B cell (primary cell): ENCODE measurements around the gene AOPEP. TPM values are rescaled to one million over a fixed set of nuclear protein-coding genes. Genes with fewer than 3 reads are reported as not detected.
A peak's percentile ranks its signal among the peaks of the same experiment; 100 is the strongest.

ENCODE experiments used
- ATAC-seq: fragments of 200-7000 bp; cut with Tn5 transposase; one replicate; pipeline ENCODE4 v1.10.0; 2021; ENCODE audit warnings: low read depth, mild to moderate bottlenecking, moderate number of reproducible peaks, moderate library complexity
- CTCF ChIA-PET: fragments of 350-600 bp; sonication (Branson Sonifier 250); formaldehyde crosslinking; loops from one replicate; lab custom pipeline; 2021; ENCODE audit warnings: antibody characterized with exemption, inconsistent platforms; lab: Charles Lee
- POLR2A ChIA-PET: fragments of 350-600 bp; sonication (Branson Sonifier 250); formaldehyde crosslinking; loops from one replicate; lab custom pipeline; 2021; ENCODE audit warnings: antibody characterized with exemption; lab: Charles Lee
- DNase-seq: peaks from one replicate; pipeline ENCODE4 v3.0.0; 2013
- H2AFZ ChIP-seq: 2 replicates; pipeline ENCODE4 v1.6.1; 2012; ENCODE audit warnings: mild to moderate bottlenecking, low read depth, low read length; ENCODE audit not compliant: insufficient read depth, poor library complexity, severe bottlenecking
- H3K27ac ChIP-seq, 2 donors: 1 replicate in 1 of 2; 2 replicates in 1 of 2; pipeline ENCODE4 v1.5.1; 2012 to 2013; ENCODE audit warnings: low read length in 2 of 2, mild to moderate bottlenecking in 2 of 2, moderate library complexity in 1 of 2
- H3K27me3 ChIP-seq, 4 experiments: fragments of 200-600 bp in 1 of 4; sonication (generic) in 1 of 4; replicated peaks in 1 of 4; 1 replicate in 2 of 4; 2 replicates in 2 of 4; pipeline versions ENCODE4 v1.6.1 to v1.7.0; 2013 to 2016; ENCODE audit warnings: low read length in 3 of 4, mild to moderate bottlenecking in 2 of 4, mixed read lengths in 1 of 4, moderate library complexity in 1 of 4; ENCODE audit not compliant: insufficient read depth in 4 of 4, control insufficient read depth in 3 of 4; ENCODE audit errors: control extremely low read depth in 1 of 4
- H3K36me3 ChIP-seq, 2 experiments: replicated peaks in 1 of 2; 1 replicate in 1 of 2; 2 replicates in 1 of 2; pipeline versions ENCODE4 v1.6.1 to v1.7.1; 2013; ENCODE audit warnings: low read length in 1 of 2; ENCODE audit not compliant: insufficient read depth in 2 of 2, control insufficient read depth in 1 of 2; ENCODE audit errors: control extremely low read depth in 1 of 2, extremely low read depth in 1 of 2
- H3K4me1 ChIP-seq, 2 donors: fragments of 200-600 bp in 1 of 2; sonication (generic) in 1 of 2; 1 replicate in 1 of 2; 2 replicates in 1 of 2; pipeline versions ENCODE4 v1.5.1 to v1.6.1; 2013 to 2017; ENCODE audit warnings: low read length in 2 of 2; ENCODE audit not compliant: control insufficient read depth in 2 of 2, insufficient read depth in 2 of 2
- H3K4me2 ChIP-seq: replicated peaks from 2 replicates; pipeline ENCODE3; 2012; ENCODE audit warnings: mild to moderate bottlenecking, low read depth, low read length; ENCODE audit not compliant: poor library complexity, severe bottlenecking
- H3K4me3 ChIP-seq, 5 experiments: fragments of 200-600 bp in 1 of 5; sonication (generic) in 1 of 5; 1 replicate in 3 of 5; 2 replicates in 2 of 5; pipeline versions ENCODE4 v1.5.1 to v1.7.0; 2011 to 2016; ENCODE audit warnings: low read length in 4 of 5, mild to moderate bottlenecking in 4 of 5, low read depth in 2 of 5, control low read depth in 1 of 5, moderate library complexity in 1 of 5; ENCODE audit not compliant: insufficient read depth in 1 of 5; ENCODE audit errors: control extremely low read depth in 1 of 5, extremely low read depth in 1 of 5
- H3K79me2 ChIP-seq: fragments of 200-600 bp; sonication (generic); one replicate; pipeline ENCODE4 v1.6.0; 2016; ENCODE audit warnings: low read length; ENCODE audit not compliant: control insufficient read depth, insufficient read depth
- H3K9ac ChIP-seq: fragments of 200-600 bp; sonication (generic); 2 replicates; pipeline ENCODE4 v1.6.1; 2017; ENCODE audit warnings: mild to moderate bottlenecking, low read length, moderate library complexity
- H3K9me3 ChIP-seq, 3 donors: one replicate each; pipeline versions ENCODE4 v1.6.1 to v1.7.1; 2013; ENCODE audit warnings: low read length in 2 of 3; ENCODE audit not compliant: control insufficient read depth in 2 of 3, insufficient read depth in 1 of 3; ENCODE audit errors: control extremely low read depth in 1 of 3
- H4K20me1 ChIP-seq: 2 replicates; pipeline ENCODE4 v1.6.0; 2012; ENCODE audit warnings: mild to moderate bottlenecking, low read length; ENCODE audit not compliant: insufficient read depth, control insufficient read depth, poor library complexity, severe bottlenecking
- H3K27ac Mint-ChIP-seq: one replicate; pipeline ENCODE4 v1.8.0; 2021; ENCODE audit warnings: mixed read lengths
- H3K27me3 Mint-ChIP-seq: one replicate; pipeline ENCODE4 v1.8.0; 2021; ENCODE audit warnings: mixed read lengths
- H3K4me1 Mint-ChIP-seq: one replicate; pipeline ENCODE4 v1.8.0; 2021; ENCODE audit warnings: mixed read lengths
- H3K4me3 Mint-ChIP-seq: one replicate; pipeline ENCODE4 v1.8.0; 2021; ENCODE audit warnings: mixed read lengths
- H3K9me3 Mint-ChIP-seq: one replicate; pipeline ENCODE4 v1.8.0; 2022; ENCODE audit warnings: mixed read lengths; ENCODE audit not compliant: insufficient read depth
- CTCF ChIP-seq: fragments of 200-600 bp; IDR thresholded peaks from one replicate; pipeline ENCODE4 v1.8.0; 2022; ENCODE audit warnings: antibody characterized with exemption, mild to moderate bottlenecking
- EZH2 ChIP-seq: IDR thresholded peaks from 2 replicates; pipeline ENCODE4 v1.6.1; 2012; ENCODE audit warnings: borderline replicate concordance, low read depth, mild to moderate bottlenecking, moderate library complexity, low read length; ENCODE audit not compliant: insufficient read depth, poor library complexity, severe bottlenecking
- WGBS: methylation state at CpG from one replicate; pipeline ENCODE4 v1.1.5; 2013; ENCODE audit warnings: missing lambda C conversion rate; ENCODE audit not compliant: insufficient coverage; 5-methylcytosine and 5-hydroxymethylcytosine counted together
- intact Hi-C: fragments of 100-400 bp; cut with micrococcal nuclease; formaldehyde crosslinking; loops from one replicate; pipeline ENCODE4 v1.10.0; 2022
- polyA plus RNA-seq: library from polyadenylated mRNA; depleted of rRNA; stranded (reverse); fragments of >200 nt; gene quantifications from 2 replicates; pipeline ENCODE4 v1.2.3, GENCODE V29; 2012
- total RNA-seq, 2 donors: library from RNA; stranded (reverse); fragments of 120-200 nt in 1 of 2; gene quantifications; 1 replicate in 1 of 2; 2 replicates in 1 of 2; pipeline versions ENCODE4 v1.2.3 to v1.2.4, GENCODE V29; 2013 to 2022

The AOPEP gene
- total and polyA plus RNA-seq, 2 donors (not counting 1 experiment from before 2014, with no cell fraction given): 5.1 to 35.8 TPM

GRCh38 chr9:94887721-94888120 is 161.2 kb downstream of the AOPEP start:
- POLR2A ChIA-PET: no interaction called here
- peaks cover 0 to 6% (median 5%) of the 10 kb centered on the region in 3 donors for H3K9me3 ChIP-seq
- Mint-ChIP-seq H3K4me3 (no peak overlapping the region), H3K4me1 (peaks cover 13% of the 10 kb centered on the region), H3K27ac (peak overlapping the region; percentile 12), H3K27me3 (no peaks in the 10 kb centered on the region), H3K9me3 (peaks cover 9% of the 10 kb centered on the region)
- no peak overlapping the region for H3K27ac ChIP-seq
- ATAC-seq (no peak), DNase-seq (no peak)
- H4K20me1 ChIP-seq: no peaks in the 10 kb centered on the region
- no peaks in the 10 kb centered on the region for H3K27me3 ChIP-seq
- WGBS: no CpG with 5 or more reads among the region's 2 CpGs
- CTCF ChIA-PET: interaction anchor here (1.3 kb wide), 1 partner anchor 16 kb away, joined by 3 read pairs; no protein-coding TSS in a partner anchor
- peaks cover 4% of the 10 kb centered on the region for H3K79me2 ChIP-seq
- TF ChIP-seq EZH2: no peak
- no peak for TF ChIP-seq CTCF
- H3K4me2 ChIP-seq: no peak overlapping the region
- no peak overlapping the region for H3K9ac ChIP-seq
- H3K4me1 ChIP-seq: peaks cover 3% of the 10 kb centered on the region in 2 donors
- H2AFZ ChIP-seq: no peak overlapping the region
- H3K36me3 ChIP-seq: no peaks in the 10 kb centered on the region
- intact Hi-C loops: no loop called here
- H3K4me3 ChIP-seq: no peak overlapping the region

- Mint-ChIP-seq H3K4me1 (peaks cover 6% of the 10 kb centered on the region), H3K27me3 (no peaks in the 10 kb centered on the region), H3K9me3 (peaks cover 9% of the 10 kb centered on the region), H3K4me3 (no peak overlapping the region), H3K27ac (no peak overlapping the region)
- WGBS: 71% methylated on average over 3 of the region's 8 CpGs
- ATAC-seq: peak; percentile 36
- intact Hi-C loops: no loop called here
- Histone ChIP-seq H3K79me2 (peaks cover 4% of the 10 kb centered on the region), H4K20me1 (no peaks in the 10 kb centered on the region), H3K27ac (no peak overlapping the region), H3K9me3 (peaks cover 0 to 6% (median 5%) of the 10 kb centered on the region in 3 donors), H2AFZ (no peak overlapping the region), H3K9ac (no peak overlapping the region), H3K4me3 (no peak overlapping the region), H3K4me1 (no peaks in the 10 kb centered on the region), H3K27me3 (no peaks in the 10 kb centered on the region), H3K4me2 (no peak overlapping the region), H3K36me3 (no peaks in the 10 kb centered on the region)
- POLR2A ChIA-PET: no interaction called here
- TF ChIP-seq CTCF (no peak), EZH2 (no peak)
- peak; percentile 52 for DNase-seq
- CTCF ChIA-PET: interaction anchor here (0.9 to 1.3 kb wide), 2 partner anchors 15 to 24 kb away, joined by 3 read pairs; no protein-coding TSS in a partner anchor
Measured at GRCh38 chr9:94888775-94889174, 162.3 kb downstream of the AOPEP start.
